Activated T-cell treated with anti-CD3 and anti-CD28 coated beads, Interleukin-2, amount 50 U/mL, for 24 hours (primary cell): ENCODE measurements around the gene KCNK18.

Source experiments
- DNase-seq: peaks from one replicate; pipeline ENCODE4 v3.0.0-alpha.2; 2020
- H3K27ac Mint-ChIP-seq: 2 replicates; pipeline ENCODE4 v1.8.0; 2020; ENCODE audit warnings: mild to moderate bottlenecking, mixed read lengths
- H3K27me3 Mint-ChIP-seq: 2 replicates; pipeline ENCODE4 v1.8.0; 2020; ENCODE audit warnings: mixed read lengths
- H3K36me3 Mint-ChIP-seq: 2 replicates; pipeline ENCODE4 v1.8.0; 2020; ENCODE audit warnings: low read depth, mixed read lengths
- H3K4me1 Mint-ChIP-seq: 2 replicates; pipeline ENCODE4 v1.8.0; 2020; ENCODE audit warnings: low read depth, mixed read lengths
- H3K4me3 Mint-ChIP-seq: 2 replicates; pipeline ENCODE4 v1.8.0; 2020; ENCODE audit warnings: mild to moderate bottlenecking, moderate library complexity, mixed read lengths
- H3K9me3 Mint-ChIP-seq: 2 replicates; pipeline ENCODE4 v1.8.0; 2020; ENCODE audit warnings: mixed read lengths

KCNK18 gene

DNA sequence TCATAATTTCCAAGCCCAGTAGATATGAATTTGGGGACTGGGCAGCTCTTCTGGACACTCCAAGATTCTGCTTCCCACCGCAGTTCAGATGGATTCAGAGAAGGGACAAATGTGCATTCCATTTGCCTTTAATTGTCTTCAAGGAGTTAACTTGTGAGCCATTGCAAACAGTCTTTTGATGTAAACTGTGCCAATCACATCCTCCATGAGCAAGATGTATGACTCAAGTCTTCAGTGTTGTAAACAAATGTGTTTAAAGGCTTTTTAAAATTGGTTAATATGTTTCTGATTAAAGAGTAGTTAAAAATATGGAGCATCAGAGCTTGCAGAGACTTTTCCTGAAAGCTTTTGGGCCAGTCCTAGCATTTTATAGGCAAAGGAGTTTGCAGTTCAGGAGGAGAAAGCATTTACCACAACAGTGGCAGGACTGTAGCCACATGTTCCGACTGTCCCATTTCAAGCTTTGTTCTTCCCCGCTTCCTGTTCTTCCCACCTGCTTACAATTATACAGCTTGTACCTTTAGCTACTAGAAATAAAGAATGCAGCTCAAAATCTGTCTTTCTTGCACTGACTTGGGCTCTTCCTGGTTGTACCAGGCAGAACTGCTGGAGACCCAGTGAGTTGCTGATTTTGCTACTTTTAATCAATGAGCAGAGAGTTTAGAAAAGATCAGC lies 49.8 kb downstream of the KCNK18 start:
- H3K27me3 Mint-ChIP-seq: peaks cover 70% of the 10 kb centered on the region
- H3K27ac Mint-ChIP-seq: no peak overlapping the region
- DNase-seq: no peak
- H3K4me3 Mint-ChIP-seq: no peak overlapping the region
- H3K4me1 Mint-ChIP-seq: peaks cover 23% of the 10 kb centered on the region
- no peaks in the 10 kb centered on the region for H3K36me3 Mint-ChIP-seq
- no peaks in the 10 kb centered on the region for H3K9me3 Mint-ChIP-seq

DNA sequence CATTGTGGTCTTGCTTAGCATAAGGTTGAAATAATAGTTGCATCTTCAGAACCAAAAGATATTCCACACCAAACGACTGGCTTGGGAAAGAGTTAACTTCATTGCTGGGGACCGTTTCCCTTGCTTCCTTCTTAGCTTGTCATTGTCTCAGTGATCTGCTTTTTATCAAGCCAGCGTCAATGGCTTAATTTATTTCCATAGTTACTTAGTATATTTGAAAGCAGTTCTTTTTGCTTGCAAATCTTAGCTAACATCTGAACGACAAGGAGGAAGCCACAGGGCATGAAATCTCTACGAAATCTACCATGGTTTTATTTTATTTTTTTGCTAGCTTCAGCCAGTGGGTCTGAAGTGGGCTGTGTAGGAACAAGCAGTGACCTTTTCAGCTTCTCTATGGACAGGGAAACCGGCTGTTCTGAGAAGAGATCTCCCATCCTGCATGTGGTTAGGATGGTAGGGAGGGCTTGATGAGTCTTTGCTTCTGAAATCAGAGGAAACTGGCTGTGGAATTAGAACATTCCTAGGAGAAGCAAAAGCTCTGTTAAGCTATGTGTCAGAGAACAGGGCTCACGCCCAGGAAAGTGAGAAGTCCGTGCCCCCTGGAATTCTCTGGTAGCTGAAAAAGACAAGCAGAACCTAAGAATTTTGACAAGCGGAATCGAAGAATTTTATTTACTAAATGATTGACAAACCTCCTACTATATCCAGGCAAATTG lies 51.6 kb downstream of the KCNK18 start:
- H3K9me3 Mint-ChIP-seq: no peaks in the 10 kb centered on the region
- H3K27ac Mint-ChIP-seq: no peak overlapping the region
- peaks cover 52% of the 10 kb centered on the region for H3K27me3 Mint-ChIP-seq
- peaks cover 23% of the 10 kb centered on the region for H3K4me1 Mint-ChIP-seq
- no peak for DNase-seq
- H3K4me3 Mint-ChIP-seq: no peak overlapping the region
- no peaks in the 10 kb centered on the region for H3K36me3 Mint-ChIP-seq

DNA sequence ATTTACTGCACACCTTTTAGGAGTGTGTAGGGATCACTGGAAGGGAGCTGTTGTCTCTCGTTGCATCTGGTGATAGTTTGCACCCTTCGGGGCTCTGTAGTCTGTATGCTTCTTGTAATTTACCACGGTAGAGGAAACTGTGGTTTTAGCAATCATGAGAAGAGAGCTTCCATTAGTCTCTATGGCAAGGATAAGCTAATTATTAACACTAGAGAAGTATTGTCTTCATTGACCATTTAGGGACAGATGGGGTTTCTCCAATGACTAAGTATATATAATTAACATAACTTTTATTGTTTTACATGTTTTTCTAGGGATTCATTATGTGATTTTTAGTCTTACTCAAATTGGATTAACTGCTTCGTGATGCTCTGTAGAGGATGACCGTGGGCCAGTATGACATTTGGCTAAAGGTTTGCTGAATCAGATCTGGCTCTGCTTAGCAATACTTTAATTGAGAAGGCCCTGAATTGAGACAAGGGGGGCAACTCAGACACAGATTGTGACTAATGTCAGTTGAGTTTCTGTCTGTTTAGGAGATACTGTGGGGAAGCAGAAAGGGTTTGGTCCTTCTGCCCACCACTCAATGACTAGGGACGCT lies 52.3 kb downstream of the KCNK18 start:
- H3K27me3 Mint-ChIP-seq: peaks cover 48% of the 10 kb centered on the region
- H3K27ac Mint-ChIP-seq: no peak overlapping the region
- H3K36me3 Mint-ChIP-seq: no peaks in the 10 kb centered on the region
- H3K4me1 Mint-ChIP-seq: peaks cover 23% of the 10 kb centered on the region
- no peak for DNase-seq
- no peaks in the 10 kb centered on the region for H3K9me3 Mint-ChIP-seq
- no peak overlapping the region for H3K4me3 Mint-ChIP-seq

DNA sequence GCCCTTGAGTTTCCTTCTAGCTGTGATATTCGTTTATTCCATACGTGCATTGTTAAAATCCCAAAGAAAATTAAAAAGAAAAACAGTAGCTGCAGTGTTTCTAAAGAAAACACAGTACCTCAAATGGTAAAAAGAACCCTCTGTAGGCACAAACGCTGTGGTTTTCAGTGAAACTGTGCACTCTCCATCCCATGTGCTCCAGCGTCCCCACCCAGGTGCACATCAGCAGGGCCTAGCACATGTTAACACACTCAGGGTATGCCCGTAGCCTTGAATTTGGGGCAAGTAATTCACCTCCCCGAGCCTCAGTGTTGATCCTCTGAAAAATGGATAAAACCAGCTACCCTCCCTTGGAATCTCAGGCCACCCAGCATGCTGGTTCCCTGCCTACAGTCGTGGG lies 53.1 kb downstream of the KCNK18 start:
- Mint-ChIP-seq H3K9me3 (no peaks in the 10 kb centered on the region), H3K4me3 (no peak overlapping the region), H3K4me1 (peaks cover 23% of the 10 kb centered on the region), H3K27me3 (peaks cover 46% of the 10 kb centered on the region), H3K27ac (no peak overlapping the region), H3K36me3 (no peaks in the 10 kb centered on the region)
- DNase-seq: no peak

DNA sequence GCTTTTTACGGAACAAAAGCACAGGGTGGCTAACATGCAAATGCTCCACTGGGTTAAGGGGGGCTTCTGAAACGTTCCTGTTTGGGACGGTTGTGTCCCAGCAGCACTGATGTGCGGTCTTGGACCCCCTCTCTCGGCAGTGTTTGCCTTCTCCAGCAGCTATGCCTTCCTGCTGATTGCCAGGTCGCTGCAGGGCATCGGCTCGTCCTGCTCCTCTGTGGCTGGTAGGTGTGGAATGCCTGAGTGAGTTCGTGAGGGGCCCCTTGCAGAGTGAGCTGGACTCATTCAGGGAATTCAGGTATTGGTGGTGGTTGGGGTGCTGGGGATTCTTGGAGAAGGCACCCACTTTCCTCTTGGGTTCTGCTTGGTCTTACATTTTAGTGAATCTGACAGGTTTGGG lies 56.6 kb downstream of the KCNK18 start:
- Mint-ChIP-seq H3K27ac (no peak overlapping the region), H3K9me3 (no peaks in the 10 kb centered on the region), H3K36me3 (no peaks in the 10 kb centered on the region), H3K27me3 (peaks cover 37% of the 10 kb centered on the region), H3K4me3 (no peak overlapping the region), H3K4me1 (peaks cover 8% of the 10 kb centered on the region)
- DNase-seq: no peak

GRCh38 chr10:117254338-117254737 lies 57.0 kb downstream of the KCNK18 start:
- peaks cover 37% of the 10 kb centered on the region for H3K27me3 Mint-ChIP-seq
- peaks cover 8% of the 10 kb centered on the region for H3K4me1 Mint-ChIP-seq
- no peaks in the 10 kb centered on the region for H3K9me3 Mint-ChIP-seq
- no peak overlapping the region for H3K27ac Mint-ChIP-seq
- H3K36me3 Mint-ChIP-seq: no peaks in the 10 kb centered on the region
- no peak overlapping the region for H3K4me3 Mint-ChIP-seq
- DNase-seq: no peak

DNA sequence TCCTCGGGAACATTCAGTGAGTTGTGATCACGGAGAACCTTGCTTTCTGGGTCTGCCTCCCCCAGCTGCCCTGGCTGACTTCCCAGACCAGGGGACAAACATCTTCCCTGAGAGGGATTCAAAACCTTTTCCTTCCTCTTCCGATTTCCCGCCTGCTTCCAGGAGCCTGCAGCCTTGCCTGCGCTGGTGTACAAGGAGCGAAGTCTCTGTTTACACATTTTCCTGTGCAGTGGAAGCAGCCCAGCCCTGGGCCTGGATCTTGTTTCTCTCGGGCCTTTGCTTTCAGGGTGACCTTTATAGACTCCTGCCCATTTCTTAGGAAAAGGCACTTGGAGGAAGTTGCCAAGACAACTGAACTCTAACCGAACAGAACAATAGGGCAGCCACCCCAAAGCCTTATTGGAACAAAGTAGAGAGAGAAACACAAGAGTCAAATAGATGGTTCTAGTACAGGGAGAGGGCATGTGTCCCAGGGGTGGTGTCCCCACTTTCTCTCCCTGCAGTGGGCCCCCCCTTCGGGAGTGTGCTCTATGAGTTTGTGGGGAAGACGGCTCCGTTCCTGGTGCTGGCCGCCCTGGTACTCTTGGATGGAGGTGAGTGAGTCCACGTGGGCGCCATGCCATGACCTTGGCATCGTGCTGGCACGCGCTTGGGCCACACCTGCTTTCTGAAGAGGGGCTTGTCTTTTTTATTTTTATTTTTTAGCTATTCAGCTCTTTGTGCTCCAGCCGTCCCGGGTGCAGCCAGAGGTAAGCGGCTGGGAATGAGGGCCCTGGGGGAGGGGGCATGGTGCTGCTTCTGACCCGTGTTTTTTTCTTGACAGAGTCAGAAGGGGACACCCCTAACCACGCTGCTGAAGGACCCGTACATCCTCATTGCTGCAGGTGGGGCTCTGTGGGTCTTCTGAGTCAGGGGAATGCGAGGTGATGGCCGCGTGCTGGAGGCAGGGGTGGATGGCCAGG lies 57.8 kb downstream of the KCNK18 start:
- H3K27me3 Mint-ChIP-seq: peaks cover 37% of the 10 kb centered on the region
- H3K36me3 Mint-ChIP-seq: no peaks in the 10 kb centered on the region
- H3K4me1 Mint-ChIP-seq: peaks cover 4% of the 10 kb centered on the region
- H3K4me3 Mint-ChIP-seq: no peak overlapping the region
- DNase-seq: no peak
- no peaks in the 10 kb centered on the region for H3K9me3 Mint-ChIP-seq
- no peak overlapping the region for H3K27ac Mint-ChIP-seq

- no peak for DNase-seq
- Mint-ChIP-seq H3K9me3 (no peaks in the 10 kb centered on the region), H3K36me3 (no peaks in the 10 kb centered on the region), H3K4me1 (peaks cover 4% of the 10 kb centered on the region), H3K4me3 (no peak overlapping the region), H3K27me3 (peaks cover 39% of the 10 kb centered on the region), H3K27ac (no peak overlapping the region)
Measured at GRCh38 chr10:117255835-117256460, 58.7 kb downstream of the KCNK18 start.

DNA sequence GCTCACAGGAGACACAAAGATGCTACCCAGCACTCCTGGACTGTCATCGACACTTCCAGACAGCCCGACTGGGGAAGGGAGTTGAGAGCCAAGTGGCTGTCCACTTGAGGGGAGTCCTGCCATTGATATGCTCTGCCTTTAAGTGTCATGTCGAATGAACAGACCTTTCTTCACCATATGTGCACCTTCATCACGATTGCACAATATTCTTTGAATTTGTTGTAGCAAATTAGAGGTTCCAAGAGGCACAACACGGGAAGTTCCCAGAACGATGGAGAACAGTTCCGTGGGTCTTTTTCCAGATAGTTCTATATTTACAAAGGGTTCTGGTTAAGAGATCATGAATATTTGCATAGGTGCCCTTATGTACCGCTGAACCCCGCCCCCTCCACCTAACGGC lies 59.6 kb downstream of the KCNK18 start:
- no peak overlapping the region for H3K4me3 Mint-ChIP-seq
- H3K36me3 Mint-ChIP-seq: no peaks in the 10 kb centered on the region
- no peak overlapping the region for H3K27ac Mint-ChIP-seq
- no peak for DNase-seq
- H3K9me3 Mint-ChIP-seq: no peaks in the 10 kb centered on the region
- H3K4me1 Mint-ChIP-seq: peaks cover 4% of the 10 kb centered on the region
- peaks cover 39% of the 10 kb centered on the region for H3K27me3 Mint-ChIP-seq

DNA sequence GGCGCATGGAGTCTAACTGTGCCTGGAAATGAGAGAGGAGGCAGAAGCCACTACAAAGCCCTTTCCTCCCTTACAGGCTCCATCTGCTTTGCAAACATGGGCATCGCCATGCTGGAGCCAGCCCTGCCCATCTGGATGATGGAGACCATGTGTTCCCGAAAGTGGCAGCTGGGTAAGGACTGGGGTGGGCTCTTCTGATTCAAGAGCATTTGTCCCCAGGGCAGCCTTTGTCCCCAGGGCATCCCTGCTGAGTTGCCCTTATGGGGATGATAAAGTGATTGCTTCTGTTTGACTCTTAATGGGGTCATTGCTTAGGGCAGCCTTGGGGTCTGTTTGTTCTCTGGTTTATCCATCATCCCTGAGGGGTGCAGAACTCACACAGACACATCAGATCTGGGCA lies 60.4 kb downstream of the KCNK18 start:
- no peak overlapping the region for H3K27ac Mint-ChIP-seq
- H3K9me3 Mint-ChIP-seq: no peaks in the 10 kb centered on the region
- peaks cover 46% of the 10 kb centered on the region for H3K27me3 Mint-ChIP-seq
- no peak for DNase-seq
- H3K36me3 Mint-ChIP-seq: no peaks in the 10 kb centered on the region
- H3K4me1 Mint-ChIP-seq: peaks cover 4% of the 10 kb centered on the region
- H3K4me3 Mint-ChIP-seq: no peak overlapping the region

DNA sequence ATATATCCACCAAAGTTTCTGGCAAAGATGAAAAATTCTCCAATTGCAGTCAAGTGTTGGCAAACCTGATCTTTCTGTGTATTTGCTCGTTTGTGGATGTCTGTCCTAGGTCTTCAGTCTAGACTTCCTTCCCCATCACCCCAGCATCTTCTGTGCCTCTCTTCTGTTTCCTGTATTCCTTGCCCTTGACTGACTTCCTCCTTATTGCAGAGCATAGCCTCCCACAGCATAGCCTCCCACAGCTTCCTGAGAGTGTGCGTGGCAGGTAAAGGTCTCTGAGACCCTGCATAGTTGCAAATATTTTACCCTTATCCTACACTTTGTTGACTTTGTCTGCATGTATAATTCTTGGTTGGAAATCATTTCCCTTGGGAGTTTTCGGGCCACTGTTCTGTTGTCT lies 62.0 kb downstream of the KCNK18 start:
- Mint-ChIP-seq H3K4me1 (peaks cover 4% of the 10 kb centered on the region), H3K36me3 (no peaks in the 10 kb centered on the region), H3K27ac (no peak overlapping the region), H3K27me3 (peaks cover 49% of the 10 kb centered on the region), H3K9me3 (no peaks in the 10 kb centered on the region), H3K4me3 (no peak overlapping the region)
- no peak for DNase-seq
